HG03095 (cell line): ENCODE measurements around the gene MYL5.
"Not testable (repeated sequence)": the region's sequence is repeated elsewhere in the genome, so short reads cannot be mapped to it uniquely, and the experiment has no call there.

ENCODE experiments used
- ATAC-seq: cut with Tn5 transposase; IDR thresholded peaks from one replicate; pipeline ENCODE4 v1.9.1; 2021; ENCODE audit warnings: moderate library complexity; ENCODE audit not compliant: unreplicated experiment

Gene MYL5

GRCh38 chr4:704971-705277 is 30.6 kb downstream of the MYL5 start:
- ATAC-seq = no peak

DNA sequence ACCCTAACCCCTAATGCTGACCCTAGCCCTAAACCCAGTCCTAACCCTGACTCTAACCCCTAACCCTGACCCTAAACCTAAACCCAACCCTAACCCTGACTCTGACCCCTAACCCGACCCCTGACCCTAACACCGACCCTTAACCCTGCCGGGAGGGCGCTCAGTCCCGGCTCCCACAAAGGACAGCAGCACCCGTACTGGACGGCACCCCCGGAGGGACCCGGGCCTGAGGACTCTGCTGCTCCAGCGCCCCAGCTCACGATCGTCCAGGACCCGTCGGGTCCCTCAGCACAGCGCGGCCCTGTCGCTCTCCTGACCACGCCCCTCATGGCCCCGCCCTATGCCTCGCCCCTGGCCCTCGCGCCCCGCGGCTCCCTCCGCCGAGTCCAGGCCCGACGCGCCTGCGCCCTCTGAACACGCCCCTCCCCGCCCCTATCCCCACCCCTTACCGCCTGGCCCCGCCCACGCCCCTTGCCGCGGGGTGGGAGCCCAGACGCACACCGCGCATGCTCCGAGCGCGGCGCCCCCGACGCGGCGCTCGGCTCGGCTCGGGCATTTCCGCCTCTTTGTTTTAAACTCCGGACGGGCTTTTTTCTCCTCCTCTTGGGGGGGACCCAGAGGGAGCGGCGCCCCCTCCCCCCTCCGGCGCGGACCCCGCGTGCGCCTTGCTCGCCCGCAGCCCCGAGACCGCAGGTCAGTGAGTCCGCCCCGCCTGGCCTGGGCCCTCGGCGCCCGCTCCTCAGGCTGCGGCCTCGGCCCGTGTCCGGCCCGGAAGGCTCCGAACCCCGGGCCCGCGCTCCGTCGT is 31.1 kb downstream of the MYL5 start, which contains the start of gene PCGF3:
PCGF3 (plus strand) TSS at position 555 of the 805 bp plus-strand sequence. CDS start 27,849 bp downstream, outside the sequence.
- peak; percentile 85 for ATAC-seq

- not testable (repeated sequence) for ATAC-seq
Measured at GRCh38 chr4:706083-706633, 31.8 kb downstream of the MYL5 start.

DNA sequence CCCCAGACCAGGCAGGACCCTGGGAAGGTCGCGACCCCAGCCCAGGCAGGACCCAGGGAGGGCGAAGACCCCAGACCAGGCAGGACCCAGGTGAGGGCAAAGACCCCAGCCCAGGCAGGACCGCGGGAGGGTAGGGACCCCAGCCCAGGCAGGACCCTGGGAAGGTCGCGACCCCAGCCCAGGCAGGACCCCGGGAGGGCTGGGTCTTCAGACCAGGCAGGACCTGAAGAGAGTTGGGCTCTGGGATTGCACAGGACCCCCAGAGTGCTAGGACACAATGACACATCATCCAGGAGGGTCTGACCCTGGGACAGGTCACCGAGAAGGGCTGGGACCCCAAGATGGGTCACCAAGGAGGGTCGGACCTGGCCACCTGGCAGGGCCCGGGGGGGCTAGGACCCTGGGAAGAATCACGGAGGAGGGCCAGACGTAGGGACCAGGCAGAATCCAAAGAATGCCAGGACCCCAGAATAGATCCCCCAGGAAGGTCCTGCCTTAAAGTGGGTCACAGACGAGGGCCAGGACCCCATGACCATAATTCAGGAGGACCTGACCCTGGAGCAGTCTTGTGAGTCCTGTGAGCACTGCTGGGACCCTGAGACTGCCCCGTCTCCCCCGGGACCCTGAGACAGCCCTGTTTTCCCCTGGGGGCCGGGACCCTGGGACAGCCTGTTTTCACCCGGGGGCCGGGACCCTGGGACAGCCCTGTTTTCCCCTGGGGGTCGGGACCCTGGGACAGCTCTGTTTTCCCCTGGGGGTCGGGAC is 32.7 kb downstream of the MYL5 start:
- no peak for ATAC-seq

DNA sequence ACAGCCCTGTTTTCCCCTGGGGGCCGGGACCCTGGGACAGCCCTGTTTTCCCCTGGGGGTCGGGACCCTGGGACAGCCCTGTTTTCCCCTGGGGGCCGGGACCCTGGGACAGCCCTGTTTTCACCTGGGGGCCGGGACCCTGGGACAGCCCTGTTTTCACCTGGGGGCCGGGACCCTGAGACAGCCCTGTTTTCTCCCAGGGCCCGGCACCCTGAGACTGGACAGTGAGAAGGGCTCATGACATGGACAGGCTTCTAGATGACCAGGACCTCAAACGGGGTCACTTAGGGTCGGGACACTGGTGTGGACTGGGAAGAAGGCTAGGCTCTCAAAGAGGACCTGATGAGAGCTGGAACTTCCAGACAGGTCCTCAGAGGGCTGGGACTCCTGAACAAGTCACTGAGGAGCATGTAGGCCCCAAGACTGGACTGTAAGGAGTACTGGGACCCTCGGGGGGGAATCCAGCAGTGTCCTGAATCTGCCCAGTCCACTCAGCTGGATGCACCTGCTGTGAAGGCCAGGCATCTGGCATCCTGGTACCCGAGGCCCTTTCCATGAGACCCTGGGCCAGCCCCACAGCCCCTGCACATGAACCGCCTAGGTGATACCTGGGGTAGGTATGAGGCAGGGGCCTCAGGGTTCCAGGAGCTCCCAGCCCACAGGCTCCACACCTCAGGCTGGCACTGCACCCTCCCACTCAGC is 33.7 kb downstream of the MYL5 start:
- no peak for ATAC-seq

GRCh38 chr4:708631-708933 is 34.2 kb downstream of the MYL5 start:
- no peak for ATAC-seq

DNA sequence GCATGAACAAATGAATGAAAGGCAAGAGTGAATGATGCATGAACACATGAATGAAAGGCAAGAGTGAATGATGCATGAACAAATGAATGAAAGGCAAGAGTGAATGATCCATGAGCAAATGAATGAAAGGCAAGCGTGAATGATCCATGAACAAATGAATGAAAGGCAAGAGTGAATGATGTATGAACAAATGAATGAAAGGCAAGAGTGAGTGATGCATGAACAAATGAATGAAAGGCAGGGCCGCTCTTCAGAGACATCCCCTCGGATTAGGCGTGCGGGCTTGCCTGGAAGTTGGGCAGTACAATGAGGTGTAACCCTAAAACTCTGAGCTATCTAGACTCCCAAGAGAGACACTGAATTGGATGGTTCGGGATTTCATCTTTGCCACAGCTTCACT is 35.0 kb downstream of the MYL5 start:
- ATAC-seq = no peak

GRCh38 chr4:710116-710515 is 35.8 kb downstream of the MYL5 start:
- no peak for ATAC-seq

DNA sequence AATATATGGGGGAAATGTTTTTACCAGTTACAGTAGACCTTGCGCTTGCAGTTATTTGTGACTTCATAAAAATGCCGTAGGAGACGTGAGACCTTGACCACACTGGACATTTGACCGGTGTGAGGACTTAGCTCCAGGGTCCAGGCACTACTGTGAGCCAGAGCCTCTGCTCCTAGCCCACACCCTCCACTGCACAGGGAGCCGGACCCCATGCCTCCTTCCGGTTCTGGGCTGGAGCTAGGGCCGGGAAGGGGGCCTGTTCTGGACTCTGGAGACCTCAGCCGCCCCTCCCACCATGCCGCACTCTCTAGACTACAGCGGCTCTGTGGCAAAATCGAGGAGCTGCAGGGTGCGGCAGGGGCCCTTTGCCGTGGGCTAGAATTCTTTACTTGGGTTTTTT is 36.6 kb downstream of the MYL5 start:
- ATAC-seq = no peak

DNA sequence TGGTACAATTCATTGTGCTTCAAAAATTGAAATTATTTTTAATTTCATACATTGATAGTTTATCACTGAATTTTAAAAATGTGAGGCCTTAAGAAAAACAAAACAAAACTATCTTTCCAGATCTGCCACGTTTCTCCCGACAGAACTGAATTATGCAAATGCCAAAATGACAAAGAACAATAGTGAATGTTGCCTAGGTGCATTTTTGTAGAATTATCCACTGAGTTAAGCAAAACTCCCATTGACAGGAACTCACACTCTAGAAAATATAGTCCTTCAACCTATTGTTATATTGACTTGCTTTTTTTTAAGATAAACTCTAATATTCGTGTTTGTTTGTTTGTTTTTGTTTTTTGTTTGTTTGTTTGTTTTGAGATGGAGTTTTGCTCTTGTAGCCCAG is 37.8 kb downstream of the MYL5 start:
- no peak for ATAC-seq

GRCh38 chr4:712916-713632 is 38.7 kb downstream of the MYL5 start:
- no peak for ATAC-seq

DNA sequence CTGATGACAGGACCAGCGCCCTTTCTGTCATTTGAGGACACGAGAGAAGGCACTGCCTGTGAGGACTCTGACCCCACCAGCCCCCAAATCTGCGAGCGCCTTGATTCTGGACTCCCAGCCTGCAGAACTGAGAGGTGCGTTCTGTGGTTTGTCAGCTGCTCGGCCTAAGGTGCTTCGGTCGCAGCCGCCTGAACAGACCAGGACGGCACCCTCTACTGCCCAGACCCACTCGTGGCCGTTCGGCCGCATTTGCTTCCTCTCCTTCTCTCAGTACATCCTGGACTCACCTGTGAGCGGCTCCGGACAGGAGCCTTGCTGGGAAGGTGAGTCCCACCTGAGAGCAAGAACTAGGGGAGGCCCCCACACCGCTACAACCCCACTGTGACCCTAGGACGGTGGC is 39.7 kb downstream of the MYL5 start:
- no peak for ATAC-seq

DNA sequence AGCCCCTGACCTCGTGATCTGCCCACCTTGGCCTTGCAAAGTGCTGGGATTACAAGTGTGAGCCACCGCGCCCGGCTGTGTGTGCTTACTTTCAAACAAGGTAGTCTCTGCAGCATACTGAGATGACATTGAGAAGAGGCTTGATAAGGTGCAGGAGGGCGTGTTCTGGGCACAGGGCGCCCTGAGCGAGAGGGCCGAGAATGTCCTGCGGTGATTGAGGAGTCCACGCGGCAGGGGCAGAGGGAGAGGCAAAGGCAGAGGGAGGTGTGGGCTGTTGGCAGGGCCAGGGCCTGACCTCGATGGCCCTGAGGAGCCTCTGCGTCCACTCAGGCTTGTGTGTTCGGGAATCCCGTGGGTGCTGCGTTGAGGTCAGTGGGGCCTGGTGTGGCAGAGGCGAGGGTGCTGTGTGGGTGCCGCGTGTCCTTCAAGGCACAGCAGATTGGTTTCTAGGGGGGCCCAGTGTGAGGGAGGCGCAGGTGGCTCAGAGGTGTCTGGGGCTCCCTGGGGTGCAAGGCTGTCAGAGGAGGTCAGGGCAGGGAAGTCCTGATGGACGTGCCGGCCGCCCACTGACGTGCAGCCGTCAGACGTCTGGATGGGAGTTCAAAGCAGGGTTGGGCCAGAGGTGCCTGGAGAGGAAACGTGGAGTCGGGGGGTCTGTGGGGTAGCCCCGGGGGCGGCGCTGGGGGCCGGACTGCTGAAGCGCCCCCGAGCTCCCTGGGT is 43.4 kb downstream of the MYL5 start:
- ATAC-seq = no peak

DNA sequence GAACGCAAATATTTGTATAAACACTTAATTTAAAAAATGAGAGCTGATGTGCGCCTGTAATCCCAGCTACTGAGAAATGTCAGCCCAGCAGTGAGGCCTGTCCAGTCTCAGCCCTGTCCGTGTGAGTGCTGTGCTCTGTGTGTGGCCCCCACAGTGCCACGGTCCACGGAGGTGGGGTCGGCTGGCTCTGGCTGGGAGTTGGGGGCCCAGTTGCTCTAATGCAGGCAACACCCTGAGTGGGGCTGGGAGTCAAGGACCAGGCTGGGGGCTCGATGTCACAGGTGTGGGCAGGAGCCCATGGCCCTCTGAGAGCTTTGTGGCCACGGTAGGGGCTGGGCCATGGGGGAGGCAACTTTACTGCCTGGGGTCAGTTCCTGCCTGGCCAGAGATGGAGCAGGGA is 44.1 kb downstream of the MYL5 start:
- no peak for ATAC-seq

DNA sequence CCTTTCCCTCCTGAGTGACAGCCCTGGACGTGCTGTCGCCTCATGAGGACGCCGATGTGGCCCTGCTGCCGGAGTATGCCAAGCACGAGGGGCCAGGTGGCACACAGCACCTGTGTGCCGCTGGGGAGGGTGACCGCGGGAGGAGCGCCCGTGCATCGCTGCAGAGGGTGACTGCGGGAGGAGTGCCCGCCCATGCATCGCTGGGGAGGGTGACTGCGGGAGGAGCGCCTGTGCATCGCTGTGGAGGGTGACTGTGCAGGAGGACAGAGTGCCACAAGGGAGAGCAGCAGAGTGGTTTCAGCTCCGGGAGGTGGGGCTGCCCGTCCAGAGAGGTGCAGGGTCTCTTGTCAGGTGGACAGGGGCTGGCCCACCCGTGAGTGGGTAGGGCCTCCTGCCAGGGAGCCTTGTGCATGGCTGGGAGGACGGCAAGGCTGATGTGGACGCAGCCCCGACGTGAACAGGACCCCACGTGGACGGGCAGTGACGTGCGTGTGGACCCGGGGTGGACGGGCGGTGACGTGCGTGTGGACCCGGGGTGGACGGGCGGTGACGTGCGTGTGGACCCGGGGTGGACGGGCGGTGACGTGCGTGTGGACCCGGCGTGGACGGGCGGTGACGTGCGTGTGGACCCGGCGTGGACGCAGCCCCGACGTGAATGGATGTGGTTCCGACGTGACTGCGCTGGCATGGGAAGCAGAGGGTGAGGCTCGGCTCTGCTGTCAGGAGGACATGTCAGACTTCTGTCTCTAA is 45.9 kb downstream of the MYL5 start:
- no peak for ATAC-seq

DNA sequence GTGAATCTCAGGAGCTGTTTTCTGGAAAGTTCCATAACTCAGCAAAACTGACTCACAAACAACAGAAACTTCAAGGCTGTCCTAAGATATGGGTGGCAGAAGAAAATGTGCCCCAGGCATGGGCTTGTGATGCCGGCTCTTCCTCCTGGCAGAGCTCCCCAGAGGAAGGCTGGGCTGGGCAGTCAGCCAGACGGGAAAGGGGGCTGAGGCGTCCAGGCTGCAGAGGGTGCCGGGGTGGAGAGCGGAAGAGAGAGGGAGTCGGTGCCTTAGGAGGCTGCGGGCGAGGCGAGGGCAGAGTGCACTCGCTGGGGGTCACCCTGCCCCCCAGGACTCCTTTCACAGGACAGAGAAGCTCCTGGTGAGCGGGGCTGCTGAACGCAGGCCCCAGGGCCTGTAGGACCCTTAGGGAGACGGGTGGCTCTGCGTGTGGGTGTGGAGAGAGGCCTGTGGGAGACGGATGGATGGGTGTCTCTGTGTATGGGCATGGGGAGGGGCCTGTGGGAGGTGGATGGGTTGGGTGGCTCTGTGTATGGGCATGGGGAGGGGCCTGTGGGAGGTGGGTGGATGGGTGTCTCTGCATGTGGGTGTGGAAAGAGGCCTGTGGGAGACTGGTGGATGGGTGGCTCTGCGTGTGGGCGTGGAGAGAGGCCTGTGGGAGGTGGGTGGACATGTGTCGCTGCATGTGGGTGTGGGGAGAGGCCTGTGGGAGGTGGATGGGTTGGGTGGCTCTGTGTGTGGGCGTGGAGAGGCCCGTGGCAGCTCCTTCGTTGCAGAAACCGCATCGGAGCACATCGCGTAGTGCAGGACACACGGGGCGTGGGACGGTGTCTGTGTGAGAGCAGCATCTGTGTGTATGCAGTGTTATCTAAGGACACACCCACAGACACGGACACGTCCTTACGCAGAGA is 47.2 kb downstream of the MYL5 start:
- ATAC-seq = no peak

GRCh38 chr4:722169-722725 is 47.9 kb downstream of the MYL5 start:
- no peak for ATAC-seq

- no peak for ATAC-seq
Measured at GRCh38 chr4:722851-723360, 48.6 kb downstream of the MYL5 start.
